ENCODE results near the gene MED12L.

MED12L gene

GRCh38 chr3:151300539-151300938 is 215.1 kb downstream of the MED12L start:
- DNase-seq (ENCODE audit: low spot score) = no peak

DNA sequence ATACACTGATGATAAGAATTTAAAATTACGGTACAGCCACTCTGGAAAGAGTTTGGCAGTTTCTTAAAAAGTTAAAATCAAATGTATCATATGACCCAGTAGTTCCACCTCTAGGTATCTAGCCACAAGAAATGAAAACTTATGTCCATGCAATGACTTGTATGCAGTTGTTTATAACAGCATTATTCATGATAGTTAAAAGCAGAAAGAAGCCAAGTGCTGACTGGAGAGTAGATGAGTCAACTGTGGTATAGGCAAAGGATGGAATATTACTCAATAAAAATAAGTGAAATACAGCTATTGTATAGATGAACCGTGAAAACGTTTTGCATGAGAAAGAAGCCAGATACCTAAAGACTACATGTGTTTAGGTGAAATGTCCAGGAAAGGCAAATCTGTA is 216.3 kb downstream of the MED12L start:
- no peak for DNase-seq (ENCODE audit: low spot score)

DNA sequence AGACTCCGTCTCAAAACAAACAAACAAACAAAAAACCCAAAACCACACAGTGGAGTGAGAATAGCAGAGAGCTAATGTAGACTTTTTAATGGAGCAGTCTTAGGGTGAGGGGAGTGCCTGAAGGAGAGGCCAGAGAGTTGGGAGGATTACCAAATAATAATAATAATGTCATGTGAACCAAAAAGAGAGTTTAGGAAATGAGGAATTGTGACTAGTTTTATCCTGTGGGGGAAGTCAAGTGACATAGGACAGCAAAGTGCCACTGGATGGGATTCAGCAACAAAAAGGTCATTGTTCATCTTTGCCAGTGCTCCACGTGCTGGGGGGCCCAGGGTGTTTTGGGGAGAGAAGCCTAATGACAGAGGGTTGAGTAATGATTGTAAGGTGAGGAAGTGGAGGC is 218.3 kb downstream of the MED12L start:
- no peak for DNase-seq (ENCODE audit: low spot score)

DNA sequence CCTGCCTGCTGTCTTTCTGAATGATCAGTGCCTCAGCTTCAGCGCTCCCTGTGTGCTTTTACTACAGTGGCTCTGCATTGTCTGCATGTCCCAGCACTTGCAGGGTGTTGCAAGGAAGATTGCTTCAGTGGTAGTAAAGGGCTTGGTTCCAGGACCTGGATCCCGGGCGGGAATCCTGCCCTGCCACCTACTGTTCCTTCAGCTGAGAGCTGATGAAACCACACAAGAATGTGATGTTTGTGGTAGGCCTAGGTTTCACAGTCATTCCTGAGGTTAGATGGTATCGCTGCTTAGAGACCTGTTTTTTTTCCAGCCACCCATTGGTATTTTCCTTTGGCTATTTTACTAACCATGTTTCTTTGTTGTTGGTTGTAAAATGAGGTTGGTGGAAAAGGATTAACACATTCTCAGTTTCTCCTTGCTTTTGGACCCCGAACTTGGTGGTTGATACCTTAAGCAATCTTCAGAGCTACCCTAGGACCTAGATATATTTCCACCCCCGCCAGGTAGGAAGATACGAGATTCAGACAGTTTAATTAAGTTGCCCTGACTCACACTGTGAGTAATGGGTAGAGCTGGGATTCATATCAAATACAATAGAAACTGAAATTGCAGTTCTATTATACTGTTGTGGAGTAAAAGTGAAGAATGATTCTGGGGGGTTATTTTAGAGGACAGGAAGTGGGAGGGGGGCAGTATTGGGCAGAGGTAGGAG is 219.8 kb downstream of the MED12L start:
- no peak for DNase-seq (ENCODE audit: low spot score)

- DNase-seq (ENCODE audit: low spot score) = no peak
Measured at GRCh38 chr3:151305775-151306151, 220.3 kb downstream of the MED12L start.

GRCh38 chr3:151306168-151306810 is 220.8 kb downstream of the MED12L start:
- no peak for DNase-seq (ENCODE audit: low spot score)

DNA sequence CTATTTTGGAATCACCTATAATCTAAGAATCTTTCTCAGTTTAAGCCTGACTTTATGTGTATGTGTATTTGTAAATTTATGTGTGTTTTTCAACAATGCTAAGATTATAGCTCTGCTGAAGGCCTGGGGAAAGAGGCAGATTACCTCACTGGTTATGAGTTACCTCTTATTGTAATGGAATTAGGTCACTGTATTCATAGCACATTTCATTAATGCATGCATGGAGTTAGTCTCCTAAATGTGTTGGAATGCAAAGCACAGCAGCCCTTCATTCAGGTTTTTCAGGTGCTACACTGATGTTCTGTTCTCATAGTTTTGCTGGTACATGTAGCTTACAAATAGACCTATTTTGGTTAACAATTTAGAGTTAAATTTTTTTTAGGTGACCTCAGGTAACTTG is 221.7 kb downstream of the MED12L start:
- DNase-seq (ENCODE audit: low spot score) = no peak

GRCh38 chr3:151307583-151308488 is 222.4 kb downstream of the MED12L start:
- DNase-seq (ENCODE audit: low spot score) = no peak

DNA sequence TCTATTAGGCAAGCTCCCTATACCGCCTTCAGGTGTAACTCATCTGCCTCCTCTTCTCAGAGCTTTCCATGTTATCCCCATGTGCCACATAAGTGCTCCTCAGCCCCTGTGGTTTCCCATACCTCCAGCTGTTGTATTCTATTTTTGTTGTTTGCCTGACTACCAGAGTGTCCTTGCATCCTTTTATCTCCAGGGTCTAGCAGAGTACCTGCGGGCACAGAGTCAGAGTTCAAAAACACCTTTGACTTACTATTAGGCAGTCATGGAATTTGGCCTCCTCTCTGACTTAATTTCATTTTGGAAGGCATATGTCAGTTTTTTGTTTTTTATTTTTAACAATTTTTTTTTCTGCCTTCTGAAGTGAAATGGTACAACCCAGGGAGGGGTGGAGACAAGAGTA is 224.1 kb downstream of the MED12L start:
- no peak for DNase-seq (ENCODE audit: low spot score)

GRCh38 chr3:151312972-151313371 is 227.5 kb downstream of the MED12L start:
- no peak for DNase-seq (ENCODE audit: low spot score)

DNA sequence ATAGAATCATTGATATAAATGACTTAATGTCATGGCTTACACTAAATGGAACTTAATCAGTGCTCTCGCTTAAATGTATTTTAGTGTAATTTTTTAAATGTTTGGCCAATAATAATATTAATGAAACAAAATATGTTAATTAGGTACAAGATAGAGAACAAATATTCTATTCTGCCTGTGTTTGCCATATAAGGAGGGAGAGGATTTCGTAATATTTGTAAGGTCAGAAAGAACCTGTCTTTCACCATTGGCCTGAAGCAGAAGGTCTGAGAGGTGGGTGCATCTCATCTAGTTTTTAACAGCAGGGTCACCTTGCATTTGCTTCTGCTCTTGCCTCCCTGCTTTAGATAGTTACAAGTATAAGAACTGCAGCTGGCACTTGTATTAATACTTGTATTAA is 228.7 kb downstream of the MED12L start:
- no peak for DNase-seq (ENCODE audit: low spot score)

GRCh38 chr3:151314593-151314992 is 229.1 kb downstream of the MED12L start:
- no peak for DNase-seq (ENCODE audit: low spot score)

GRCh38 chr3:151315136-151315535 is 229.7 kb downstream of the MED12L start:
- DNase-seq (ENCODE audit: low spot score) = no peak

DNA sequence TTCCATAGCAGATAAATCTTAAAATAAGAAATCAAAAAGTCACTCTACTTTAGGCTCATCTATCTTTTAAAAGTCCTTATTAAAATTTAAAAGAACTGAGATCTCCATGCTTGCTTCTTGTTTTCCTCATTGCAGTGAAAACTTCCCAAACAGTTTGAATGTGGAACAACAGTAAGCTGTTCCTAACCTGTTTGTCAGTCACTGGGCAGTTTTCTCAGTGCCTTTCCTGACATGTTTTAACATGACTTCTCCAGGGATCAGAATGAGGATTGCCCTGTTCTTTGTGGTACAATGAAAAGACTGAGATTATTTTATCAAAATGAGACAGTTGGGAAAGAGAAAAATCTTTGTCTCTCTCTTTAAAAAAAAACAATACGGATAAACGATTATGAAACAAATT is 230.4 kb downstream of the MED12L start:
- no peak for DNase-seq (ENCODE audit: low spot score)

DNA sequence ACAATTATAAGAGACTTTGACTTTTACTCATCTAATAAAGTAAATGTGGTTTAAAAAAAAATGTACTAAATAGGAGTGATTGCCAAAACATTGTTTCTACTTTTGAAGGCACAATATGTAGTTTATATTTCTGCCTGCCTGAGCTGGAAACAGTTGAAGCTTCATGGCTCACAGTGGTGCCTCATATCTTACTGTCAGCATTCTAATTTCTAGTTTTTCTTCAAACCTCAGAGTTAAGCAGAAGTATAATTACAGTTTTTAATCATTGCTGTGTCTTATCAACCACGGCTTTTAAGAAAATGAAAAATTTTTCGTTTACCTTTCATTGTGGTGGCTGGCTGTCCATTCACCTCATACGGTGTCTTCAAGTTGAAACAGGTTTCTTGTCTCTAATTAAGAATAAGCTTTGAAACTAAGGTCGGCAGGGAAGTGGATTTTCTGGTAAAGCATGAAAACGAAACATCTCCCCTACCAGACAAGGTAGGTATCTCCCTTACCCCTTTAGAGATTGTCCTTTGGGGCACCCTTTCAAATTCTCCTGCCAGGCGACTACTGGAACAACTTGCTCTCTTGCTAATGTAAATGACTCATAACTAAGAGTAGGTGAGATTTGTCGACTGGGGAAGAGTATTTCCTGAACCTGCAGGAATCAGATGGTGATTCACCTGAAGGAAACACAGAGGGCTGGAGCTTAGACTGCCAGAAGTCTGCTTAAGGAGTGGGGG is 231.0 kb downstream of the MED12L start, which contains the start of gene GPR87:
TSS of gene GPR87 (minus strand) at position 554 of the 725 bp plus-strand sequence. CDS start 16,720 bp downstream, outside the sequence.
- DNase-seq (ENCODE audit: low spot score) = no peak

GRCh38 chr3:151318313-151318712 is 232.8 kb downstream of the MED12L start:
- no peak for DNase-seq (ENCODE audit: low spot score)

DNA sequence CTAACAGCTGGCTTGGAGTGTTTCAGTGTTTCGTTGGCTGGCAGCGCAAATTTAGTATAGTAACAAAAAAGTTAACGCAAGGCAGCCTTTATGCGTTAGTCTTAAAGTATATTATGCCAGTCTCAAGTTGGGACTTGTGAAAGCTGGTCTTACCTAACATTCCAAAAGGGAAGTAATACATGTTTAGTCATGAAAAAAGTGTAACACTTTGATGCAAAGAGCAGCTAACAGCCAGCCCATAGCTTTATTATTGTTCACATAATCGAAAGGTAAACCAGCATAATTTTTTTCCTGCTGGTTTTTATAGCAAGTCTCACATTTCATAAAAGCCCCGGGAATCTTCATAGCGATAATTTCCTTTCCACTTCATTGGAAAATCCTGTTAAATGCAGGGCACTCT is 233.5 kb downstream of the MED12L start:
- DNase-seq (ENCODE audit: low spot score) = no peak

- DNase-seq (ENCODE audit: low spot score) = no peak
Measured at GRCh38 chr3:151319628-151320027, 234.2 kb downstream of the MED12L start.

GRCh38 chr3:151320131-151320530 is 234.7 kb downstream of the MED12L start:
- DNase-seq (ENCODE audit: low spot score) = no peak

DNA sequence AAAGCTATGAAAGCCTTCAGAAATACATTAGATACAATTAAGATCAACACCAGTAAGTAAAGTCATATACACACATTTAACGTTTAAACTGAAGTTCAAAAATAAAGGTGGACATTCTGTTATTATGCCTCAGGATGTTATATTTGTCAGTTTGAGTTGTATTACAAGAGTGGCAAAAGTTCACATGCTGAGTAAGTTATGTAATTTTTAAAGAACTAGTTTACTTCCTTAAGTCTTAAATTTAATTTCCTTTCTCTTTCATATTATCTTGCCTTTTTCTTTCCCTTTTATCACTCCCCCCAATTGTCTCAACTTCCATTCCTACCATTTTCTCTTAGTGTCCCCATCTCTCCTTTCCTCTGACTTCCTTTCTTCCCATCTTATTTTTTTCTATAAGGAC is 236.1 kb downstream of the MED12L start:
- no peak for DNase-seq (ENCODE audit: low spot score)

DNA sequence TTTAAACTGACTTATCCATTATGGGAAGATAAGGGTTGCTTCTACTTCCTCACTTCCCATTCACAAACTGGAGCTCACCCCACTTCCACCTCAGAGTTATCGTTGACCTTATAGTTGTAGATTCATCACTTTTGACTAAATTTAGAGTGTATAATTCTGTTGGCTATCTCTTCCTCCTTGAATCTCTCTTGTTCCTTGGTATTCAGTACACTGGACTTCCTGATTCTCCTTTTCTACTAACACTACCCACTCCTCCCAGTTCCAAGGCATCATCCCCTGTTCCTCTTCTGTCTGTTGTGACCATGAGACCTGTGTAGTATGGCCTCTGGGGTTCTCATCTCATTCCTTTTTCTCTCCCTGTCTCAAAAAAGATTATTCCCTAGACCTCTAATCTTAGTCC is 237.0 kb downstream of the MED12L start:
- DNase-seq (ENCODE audit: low spot score) = no peak

DNA sequence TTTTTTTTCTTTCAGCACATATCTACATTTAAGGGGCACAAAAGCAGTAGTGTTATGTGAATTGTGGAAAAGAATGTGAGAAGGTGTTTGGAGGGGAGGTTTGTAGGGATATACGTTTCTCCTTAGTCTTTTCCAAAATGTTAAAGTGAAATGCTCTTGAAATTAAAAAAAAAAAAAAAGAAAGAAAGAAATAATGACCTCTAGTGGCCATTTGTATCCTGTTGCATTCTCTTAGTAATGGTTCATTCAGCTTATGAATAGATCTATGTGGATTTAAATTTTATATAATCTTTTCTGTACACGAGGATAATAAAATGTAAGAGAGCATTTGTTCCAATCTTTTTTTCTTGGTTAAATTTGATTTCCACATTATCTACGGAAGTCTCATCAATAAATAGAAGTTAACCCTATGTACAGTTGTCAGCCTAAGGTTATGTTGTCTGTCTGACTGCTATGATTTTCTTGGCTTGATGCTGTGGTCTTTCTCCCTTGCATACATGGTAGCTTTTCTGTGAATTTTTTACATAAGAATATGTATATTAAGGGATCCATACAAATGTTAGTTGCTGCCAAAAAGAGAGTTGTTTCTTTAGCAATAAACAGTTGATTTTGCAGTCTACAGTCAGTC is 242.2 kb downstream of the MED12L start:
- peak; percentile 24 for DNase-seq (ENCODE audit: low spot score)

Measured in germinal center (tissue), 1 donor.